PC-3 (cell line): ENCODE measurements around the gene DENND4C. TPM values are rescaled to one million over a fixed set of nuclear protein-coding genes. Genes with fewer than 3 reads are reported as not detected.

Experiments used
- ATAC-seq: fragments of 200-7000 bp; cut with Tn5 transposase; 2 replicates; pipeline ENCODE4 v1.9.1; 2020; ENCODE audit warnings: mild to moderate bottlenecking, moderate library complexity
- BruUV-seq: library from RNA; stranded (reverse); fragments of 400-500 nt; replicated peaks from 2 replicates; lab custom pipeline; 2021; lab: Mats Ljungman, UMichigan
- CTCF ChIA-PET: fragments of 300-600 bp; sonication (Branson Sonifier 250); formaldehyde crosslinking; loops from one replicate; lab custom pipeline; 2022; ENCODE audit warnings: antibody characterized with exemption; lab: Charles Lee
- POLR2A ChIA-PET: fragments of 300-600 bp; sonication (Branson Sonifier 250); formaldehyde crosslinking; loops from one replicate; lab custom pipeline; 2022; ENCODE audit warnings: antibody characterized with exemption; ENCODE audit not compliant: unreplicated experiment; lab: Charles Lee
- DNase-seq: peaks from one replicate; pipeline ENCODE4 v3.0.0-alpha.2; 2015
- H2AFZ ChIP-seq: fragments of 300-600 bp; sonication (generic); 2 replicates; pipeline ENCODE4 v1.6.0; 2016; ENCODE audit warnings: antibody characterized with exemption, low read length
- H3F3A ChIP-seq: fragments of 300-600 bp; sonication (generic); one replicate; pipeline ENCODE4 v1.6.0; 2017; ENCODE audit warnings: antibody characterized with exemption, low read length, control low read depth, mild to moderate bottlenecking; ENCODE audit not compliant: unreplicated experiment
- H3K27ac ChIP-seq: fragments of 300-600 bp; sonication (generic); 2 replicates; pipeline ENCODE4 v1.5.1; 2016; ENCODE audit warnings: mild to moderate bottlenecking, low read length
- H3K27me3 ChIP-seq: fragments of 300-600 bp; sonication (generic); 2 replicates; pipeline ENCODE4 v1.6.1; 2016; ENCODE audit warnings: low read length, mixed read lengths
- H3K36me3 ChIP-seq: fragments of 300-600 bp; sonication (generic); 2 replicates; pipeline ENCODE4 v1.6.1; 2016; ENCODE audit warnings: low read depth, mixed run types, low read length, mixed read lengths
- H3K4me1 ChIP-seq: fragments of 300-600 bp; sonication (generic); 2 replicates; pipeline ENCODE4 v1.5.1; 2016; ENCODE audit warnings: low read length; ENCODE audit not compliant: insufficient read depth
- H3K4me2 ChIP-seq: fragments of 300-600 bp; sonication (generic); 2 replicates; pipeline ENCODE4 v1.6.0; 2016; ENCODE audit warnings: low read length
- H3K4me3 ChIP-seq: fragments of 300-600 bp; sonication (generic); 2 replicates; pipeline ENCODE4 v1.5.1; 2016; ENCODE audit warnings: mild to moderate bottlenecking, low read length, mixed read lengths
- H3K79me2 ChIP-seq: fragments of 300-600 bp; sonication (generic); 2 replicates; pipeline ENCODE4 v1.6.1; 2017; ENCODE audit warnings: low read length, mixed read lengths
- H3K9ac ChIP-seq: fragments of 300-600 bp; sonication (generic); 2 replicates; pipeline ENCODE4 v1.6.0; 2016; ENCODE audit warnings: mild to moderate bottlenecking, low read length
- H3K9me2 ChIP-seq: fragments of 300-600 bp; sonication (generic); replicated peaks from 2 replicates; pipeline ENCODE4 v1.6.1; 2016; ENCODE audit warnings: mixed run types, low read length, mixed read lengths
- H3K9me3 ChIP-seq: fragments of 300-600 bp; sonication (generic); 2 replicates; pipeline ENCODE4 v1.6.1; 2016; ENCODE audit warnings: low read length, mixed read lengths
- H4K20me1 ChIP-seq: fragments of 300-600 bp; sonication (generic); 2 replicates; pipeline ENCODE4 v1.6.1; 2016; ENCODE audit warnings: low read length, mixed read lengths
- EZH2 ChIP-seq: fragments of 300-600 bp; sonication (generic); IDR thresholded peaks from one replicate; pipeline ENCODE4 v1.6.1; 2017; ENCODE audit warnings: antibody characterized with exemption, mild to moderate bottlenecking, low read length; ENCODE audit not compliant: unreplicated experiment
- EZH2phosphoT487 ChIP-seq: fragments of 300-600 bp; sonication (generic); IDR thresholded peaks from 2 replicates; pipeline ENCODE4 v1.6.1; 2018; ENCODE audit warnings: mild to moderate bottlenecking, antibody characterized with exemption, low read length, borderline replicate concordance
- intact Hi-C: fragments of 100-400 bp; cut with micrococcal nuclease; formaldehyde crosslinking; loops from 2 replicates; pipeline ENCODE4 v1.9.0; 2023
- total RNA-seq: library from RNA; depleted of rRNA; stranded (reverse); fragments of >200 nt; gene quantifications from 2 replicates; pipeline ENCODE4 v1.2.3, GENCODE V29; 2014
- TF ChIP-seq, protein P1 (sequence below): fragments of 300-600 bp; sonication (generic); conservative IDR thresholded peaks from 2 replicates; pipeline ENCODE4 v1.5.1; 2017; ENCODE audit warnings: antibody characterized with exemption, low read depth, mild to moderate bottlenecking, low read length

Gene DENND4C
- total RNA-seq, 1 experiment from 2014 or later: 20.9 TPM

DNA sequence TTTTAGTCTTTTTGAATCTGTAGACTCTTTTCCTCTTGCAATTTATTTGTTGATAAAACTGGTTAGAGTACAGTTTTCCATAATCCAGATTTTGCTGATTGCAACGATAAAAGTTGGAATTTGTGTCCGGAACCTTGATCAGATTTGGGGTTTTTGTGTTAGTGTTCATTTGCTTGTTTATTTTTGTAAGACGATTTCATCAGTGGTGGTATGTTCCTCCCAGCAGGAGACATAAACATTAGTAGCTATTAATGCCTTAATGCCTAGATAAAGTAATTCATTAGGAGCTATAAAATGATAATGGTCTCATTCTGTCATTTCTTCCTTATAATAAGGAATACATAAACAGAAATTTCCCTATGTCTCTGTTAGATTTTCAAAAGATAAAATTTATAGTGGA lies 128.2 kb downstream of the DENND4C start:
- Histone ChIP-seq H3F3A (no peaks in the 10 kb centered on the region), H3K9me3 (no peaks in the 10 kb centered on the region), H3K27me3 (no peaks in the 10 kb centered on the region), H3K4me1 (no peaks in the 10 kb centered on the region), H3K4me2 (no peak overlapping the region), H4K20me1 (no peaks in the 10 kb centered on the region), H3K27ac (no peak overlapping the region), H3K79me2 (no peaks in the 10 kb centered on the region), H3K4me3 (no peak overlapping the region), H3K36me3 (peaks cover 3% of the 10 kb centered on the region; the same call in 1 of the 2 replicates), H2AFZ (no peak overlapping the region), H3K9ac (no peak overlapping the region), H3K9me2 (no peaks in the 10 kb centered on the region)
- TF ChIP-seq EZH2 (no peak), EZH2phosphoT487 (no peak)
- BruUV-seq: no TSS peak
- CTCF ChIA-PET: no interaction called here
- POLR2A ChIA-PET: no interaction called here
- no peak for DNase-seq
- intact Hi-C loops: no loop called here
- no peak for ATAC-seq

DNA sequence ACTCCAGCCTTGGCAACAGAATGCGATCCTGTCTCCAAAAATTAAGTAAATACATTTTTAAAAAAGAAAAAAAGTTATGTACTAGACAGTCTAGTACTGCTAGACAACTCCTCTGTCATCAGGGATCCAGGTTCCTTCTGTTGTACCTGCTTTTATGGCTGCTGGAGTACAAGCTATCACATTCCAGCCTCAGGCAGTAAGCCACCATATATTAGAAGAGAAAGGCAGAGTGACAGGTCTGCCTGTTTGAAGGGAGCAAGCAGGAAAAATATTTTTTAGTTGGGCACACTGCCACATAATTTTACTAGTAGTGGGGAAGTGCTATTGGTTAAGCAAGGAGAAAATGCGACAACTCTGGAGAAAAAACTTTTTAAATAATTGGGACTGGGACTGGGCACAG lies 138.6 kb downstream of the DENND4C start:
- CTCF ChIA-PET: no interaction called here
- Histone ChIP-seq H3K79me2 (no peaks in the 10 kb centered on the region), H4K20me1 (0 out of 2 replicates have a peak, but pooled peaks cover 2% of the 10 kb centered on the region)

DNA sequence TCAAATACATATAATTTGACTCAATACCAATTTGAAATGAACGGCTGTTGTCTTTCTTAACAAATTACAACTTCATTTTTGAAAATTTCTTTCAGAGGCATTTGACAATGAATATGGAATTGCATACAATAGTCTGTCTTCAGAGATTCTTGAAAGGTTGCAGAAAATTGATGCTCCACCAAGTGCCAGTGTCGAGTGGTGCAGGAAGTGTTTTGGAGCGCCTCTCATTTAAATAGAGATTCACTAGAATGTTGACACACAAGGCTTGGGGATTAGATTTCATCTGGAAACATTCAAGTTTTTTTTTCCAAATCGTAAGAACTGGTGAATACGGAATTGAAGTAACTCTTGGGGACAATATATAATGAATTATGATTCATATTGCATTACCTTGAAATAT lies 141.4 kb downstream of the DENND4C start:
- no peak overlapping the region for H3K27ac ChIP-seq
- H3K4me1 ChIP-seq: no peaks in the 10 kb centered on the region
- CTCF ChIA-PET: no interaction called here
- POLR2A ChIA-PET: no interaction called here
- H3K4me2 ChIP-seq: no peak overlapping the region
- H3K79me2 ChIP-seq: peaks cover 2% of the 10 kb centered on the region; the same call in 1 of the 2 replicates
- ATAC-seq (peak; percentile 68), DNase-seq (peak; percentile 23)
- no peaks in the 10 kb centered on the region for H3K27me3 ChIP-seq
- H3K9me3 ChIP-seq: no peaks in the 10 kb centered on the region
- H2AFZ ChIP-seq: no peak overlapping the region
- peaks cover 28% of the 10 kb centered on the region for H3F3A ChIP-seq
- no TSS peak for BruUV-seq
- intact Hi-C loops: loop anchor here (1.0 to 5.0 kb wide), 3 partner anchors 35 to 139 kb away; partner anchors contain the start of gene ACER2
- H4K20me1 ChIP-seq: peaks cover 15% of the 10 kb centered on the region
- H3K9me2 ChIP-seq: no peaks in the 10 kb centered on the region
- TF ChIP-seq EZH2phosphoT487: no peak
- TF ChIP-seq, protein P1, sequence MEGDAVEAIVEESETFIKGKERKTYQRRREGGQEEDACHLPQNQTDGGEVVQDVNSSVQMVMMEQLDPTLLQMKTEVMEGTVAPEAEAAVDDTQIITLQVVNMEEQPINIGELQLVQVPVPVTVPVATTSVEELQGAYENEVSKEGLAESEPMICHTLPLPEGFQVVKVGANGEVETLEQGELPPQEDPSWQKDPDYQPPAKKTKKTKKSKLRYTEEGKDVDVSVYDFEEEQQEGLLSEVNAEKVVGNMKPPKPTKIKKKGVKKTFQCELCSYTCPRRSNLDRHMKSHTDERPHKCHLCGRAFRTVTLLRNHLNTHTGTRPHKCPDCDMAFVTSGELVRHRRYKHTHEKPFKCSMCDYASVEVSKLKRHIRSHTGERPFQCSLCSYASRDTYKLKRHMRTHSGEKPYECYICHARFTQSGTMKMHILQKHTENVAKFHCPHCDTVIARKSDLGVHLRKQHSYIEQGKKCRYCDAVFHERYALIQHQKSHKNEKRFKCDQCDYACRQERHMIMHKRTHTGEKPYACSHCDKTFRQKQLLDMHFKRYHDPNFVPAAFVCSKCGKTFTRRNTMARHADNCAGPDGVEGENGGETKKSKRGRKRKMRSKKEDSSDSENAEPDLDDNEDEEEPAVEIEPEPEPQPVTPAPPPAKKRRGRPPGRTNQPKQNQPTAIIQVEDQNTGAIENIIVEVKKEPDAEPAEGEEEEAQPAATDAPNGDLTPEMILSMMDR: 0 out of 2 replicates have a peak, but pooled peaks have one; percentile 20
- no peak for TF ChIP-seq EZH2
- H3K36me3 ChIP-seq: peaks cover 31% of the 10 kb centered on the region
- no peak overlapping the region for H3K9ac ChIP-seq
- no peak overlapping the region for H3K4me3 ChIP-seq

More for the DNA sequence above, 138.6 kb downstream of the DENND4C start:
- DNase-seq (no peak), ATAC-seq (no peak)
- Histone ChIP-seq H2AFZ (no peak overlapping the region), H3K9me2 (no peaks in the 10 kb centered on the region), H3K9ac (no peak overlapping the region), H3K36me3 (peaks cover 3% of the 10 kb centered on the region; the same call in 1 of the 2 replicates), H3K9me3 (no peaks in the 10 kb centered on the region), H3F3A (peaks cover 19% of the 10 kb centered on the region), H3K27ac (no peak overlapping the region), H3K4me2 (no peak overlapping the region), H3K27me3 (no peaks in the 10 kb centered on the region), H3K4me1 (no peaks in the 10 kb centered on the region), H3K4me3 (no peak overlapping the region)
- intact Hi-C loops: no loop called here
- TF ChIP-seq EZH2phosphoT487 (no peak), EZH2 (no peak)
- TF ChIP-seq, protein P1: no peak
- POLR2A ChIA-PET: no interaction called here
- BruUV-seq: no TSS peak
